H9 (cell line): ENCODE results near the gene VSIR. TPM values are rescaled to one million over a fixed set of nuclear protein-coding genes. Genes with fewer than 3 reads are reported as not detected.

Source experiments
- DNase-seq: peaks from one replicate; pipeline ENCODE4 v3.0.0-alpha.2; 2017
- H2AFZ ChIP-seq: one replicate; pipeline ENCODE4 v1.6.1; 2013; ENCODE audit warnings: mild to moderate bottlenecking, low read length, control low read depth, moderate library complexity
- H2AK5ac ChIP-seq: 2 replicates; pipeline ENCODE4 v1.6.1; 2013; ENCODE audit warnings: low read length, control low read depth, mixed read lengths; ENCODE audit not compliant: insufficient read length
- H2BK120ac ChIP-seq: one replicate; pipeline ENCODE4 v1.6.1; 2013; ENCODE audit warnings: low read depth, mild to moderate bottlenecking, low read length, control low read depth, inconsistent platforms; ENCODE audit not compliant: poor library complexity, severe bottlenecking
- H2BK12ac ChIP-seq: 2 replicates; pipeline ENCODE4 v1.6.1; 2013; ENCODE audit warnings: low read length, control low read depth, mixed read lengths, low read depth; ENCODE audit not compliant: insufficient read length
- H2BK15ac ChIP-seq: 2 replicates; pipeline ENCODE4 v1.6.1; 2013; ENCODE audit warnings: low read depth, low read length, control low read depth
- H2BK20ac ChIP-seq: one replicate; pipeline ENCODE4 v1.6.1; 2013; ENCODE audit warnings: low read depth, mild to moderate bottlenecking, low read length, control low read depth, inconsistent platforms; ENCODE audit not compliant: poor library complexity, severe bottlenecking
- H2BK5ac ChIP-seq: 2 replicates; pipeline ENCODE4 v1.6.1; 2013; ENCODE audit warnings: low read length, control low read depth, mixed read lengths; ENCODE audit not compliant: insufficient read length
- H3K14ac ChIP-seq: 2 replicates; pipeline ENCODE4 v1.6.1; 2013; ENCODE audit warnings: low read length, control low read depth; ENCODE audit not compliant: insufficient read depth
- H3K18ac ChIP-seq: 2 replicates; pipeline ENCODE4 v1.6.1; 2013; ENCODE audit warnings: low read depth, mild to moderate bottlenecking, mixed read lengths, low read length, control low read depth; ENCODE audit not compliant: insufficient read length
- H3K23ac ChIP-seq: 2 replicates; pipeline ENCODE4 v1.6.1; 2013; ENCODE audit warnings: low read length, control low read depth, mixed read lengths, low read depth; ENCODE audit not compliant: insufficient read length
- H3K23me2 ChIP-seq: 2 replicates; pipeline ENCODE4 v1.6.1; 2013; ENCODE audit warnings: low read depth, mild to moderate bottlenecking, mixed read lengths, low read length, control low read depth; ENCODE audit not compliant: insufficient read length, poor library complexity, severe bottlenecking
- H3K27ac ChIP-seq: 2 replicates; pipeline ENCODE4 v1.5.1; 2013; ENCODE audit warnings: low read length, control low read depth, mixed read lengths, low read depth; ENCODE audit not compliant: insufficient read length
- H3K27me3 ChIP-seq: 2 replicates; pipeline ENCODE4 v1.6.1; 2013; ENCODE audit warnings: low read length, control low read depth, inconsistent platforms; ENCODE audit not compliant: insufficient read depth
- H3K4ac ChIP-seq: 2 replicates; pipeline ENCODE4 v1.6.1; 2013; ENCODE audit warnings: low read depth, mild to moderate bottlenecking, control low read depth, inconsistent platforms, low read length, moderate library complexity
- H3K4me1 ChIP-seq: 2 replicates; pipeline ENCODE4 v1.6.1; 2013; ENCODE audit warnings: low read length, control low read depth, inconsistent platforms; ENCODE audit not compliant: insufficient read depth
- H3K4me2 ChIP-seq: 2 replicates; pipeline ENCODE4 v1.6.1; 2013; ENCODE audit warnings: low read length, control low read depth, mixed read lengths; ENCODE audit not compliant: insufficient read length, insufficient read depth
- H3K56ac ChIP-seq: 2 replicates; pipeline ENCODE4 v1.6.1; 2013; ENCODE audit warnings: low read depth, mild to moderate bottlenecking, mixed read lengths, low read length, control low read depth; ENCODE audit not compliant: insufficient read length
- H3K79me1 ChIP-seq: 2 replicates; pipeline ENCODE4 v1.6.1; 2013; ENCODE audit warnings: low read depth, mild to moderate bottlenecking, moderate library complexity, low read length, control low read depth, inconsistent platforms; ENCODE audit not compliant: insufficient read depth, poor library complexity, severe bottlenecking
- H3K79me2 ChIP-seq: 2 replicates; pipeline ENCODE4 v1.6.1; 2013; ENCODE audit warnings: low read length, control low read depth, inconsistent platforms; ENCODE audit not compliant: insufficient read depth
- H3K9ac ChIP-seq: 2 replicates; pipeline ENCODE4 v1.6.1; 2013; ENCODE audit warnings: low read length, control low read depth, mixed read lengths; ENCODE audit not compliant: insufficient read length; ENCODE audit errors: extremely low read depth
- H3K9me3 ChIP-seq: one replicate; pipeline ENCODE4 v1.6.1; 2013; ENCODE audit warnings: low read depth, low read length, inconsistent platforms; ENCODE audit not compliant: control insufficient read depth
- H3T11ph ChIP-seq: one replicate; pipeline ENCODE4 v1.6.1; 2013; ENCODE audit warnings: mild to moderate bottlenecking, low read length, control low read depth, inconsistent platforms
- H4K20me1 ChIP-seq: one replicate; pipeline ENCODE4 v1.6.1; 2013; ENCODE audit not compliant: control insufficient read depth, insufficient read length, insufficient read depth
- H4K5ac ChIP-seq: 2 replicates; pipeline ENCODE4 v1.6.1; 2013; ENCODE audit warnings: low read depth, mild to moderate bottlenecking, mixed read lengths, low read length, control low read depth; ENCODE audit not compliant: insufficient read length
- H4K8ac ChIP-seq: replicated peaks from 2 replicates; pipeline ENCODE4 v1.6.1; 2013; ENCODE audit warnings: low read length, control low read depth, mixed read lengths, low read depth; ENCODE audit not compliant: insufficient read length
- H4K91ac ChIP-seq: 2 replicates; pipeline ENCODE4 v1.6.1; 2013; ENCODE audit warnings: low read depth, mild to moderate bottlenecking, moderate library complexity, mixed read lengths, low read length, control low read depth; ENCODE audit not compliant: insufficient read length
- H3K27ac Mint-ChIP-seq, 3 experiments: 2 replicates in 2 of 3; 3 replicates in 1 of 3; pipeline ENCODE4 v1.8.0; 2020 to 2021; ENCODE audit warnings: mixed read lengths in 3 of 3, mild to moderate bottlenecking in 1 of 3, moderate library complexity in 1 of 3
- H3K27me3 Mint-ChIP-seq: 2 replicates; pipeline ENCODE4 v1.8.0; 2021; ENCODE audit warnings: low read depth, mild to moderate bottlenecking, moderate library complexity, mixed read lengths
- H3K36me3 Mint-ChIP-seq, 3 experiments: 2 replicates in 2 of 3; 3 replicates in 1 of 3; pipeline ENCODE4 v1.8.0; 2020 to 2021; ENCODE audit warnings: low read depth in 3 of 3, mixed read lengths in 3 of 3; ENCODE audit not compliant: insufficient read depth in 1 of 3
- H3K4me1 Mint-ChIP-seq, 2 experiments: 2 replicates each; pipeline ENCODE4 v1.8.0; 2020; ENCODE audit warnings: mixed read lengths in 2 of 2
- H3K4me3 Mint-ChIP-seq, 2 experiments: 2 replicates in 1 of 2; 3 replicates in 1 of 2; pipeline ENCODE4 v1.8.0; 2020 to 2021; ENCODE audit warnings: mild to moderate bottlenecking in 2 of 2, mixed read lengths in 2 of 2, moderate library complexity in 1 of 2
- H3K9me3 Mint-ChIP-seq, 2 experiments: 2 replicates in 1 of 2; 3 replicates in 1 of 2; pipeline ENCODE4 v1.8.0; 2020; ENCODE audit warnings: mild to moderate bottlenecking in 2 of 2, mixed read lengths in 2 of 2, moderate library complexity in 1 of 2
- CTCF ChIP-seq: fragments of 200-600 bp; sonication (generic); conservative IDR thresholded peaks from 3 replicates; pipeline ENCODE4 v1.8.0; 2021; ENCODE audit warnings: antibody characterized with exemption, mild to moderate bottlenecking
- WGBS: extraction: QIAGEN DNeasy Blood & Tissue Kit; methylation state at CpG from one replicate; pipeline ENCODE4 v1.1.7; 2013; ENCODE audit warnings: missing lambda C conversion rate, low lambda C conversion rate, mixed read lengths; ENCODE audit not compliant: insufficient read length; ENCODE audit errors: extremely low coverage; 5-methylcytosine and 5-hydroxymethylcytosine counted together
- total RNA-seq: library from RNA; stranded (reverse); gene quantifications from 2 replicates; pipeline ENCODE4 v1.2.1, GENCODE V29; 2021

VSIR gene
- total RNA-seq, 1 experiment from 2014 or later: 0.11 TPM

- no peak overlapping the region for H3K23ac ChIP-seq
- no peak overlapping the region for H4K8ac ChIP-seq
- H4K5ac ChIP-seq: no peak overlapping the region
- no peak overlapping the region for H4K91ac ChIP-seq
- H2BK20ac ChIP-seq: no peak overlapping the region
- no peaks in the 10 kb centered on the region for H3K79me2 ChIP-seq
- H2AFZ ChIP-seq: no peak overlapping the region
- H2BK15ac ChIP-seq: no peak overlapping the region
- H3K4me2 ChIP-seq: no peak overlapping the region
- H3K27ac ChIP-seq: no peak overlapping the region
- no peaks in the 10 kb centered on the region for H4K20me1 ChIP-seq
- peaks cover 25 to 55% (median 52%) of the 10 kb centered on the region in 3 experiments; a peak in 6 of 7 replicates for H3K36me3 Mint-ChIP-seq
- peak; percentile 62 for DNase-seq
- H3K4me1 ChIP-seq: no peaks in the 10 kb centered on the region
- H3K27me3 ChIP-seq: no peaks in the 10 kb centered on the region
- no peak overlapping the region for H3K9ac ChIP-seq
- no peak overlapping the region for H3T11ph ChIP-seq
- H3K27me3 Mint-ChIP-seq: no peaks in the 10 kb centered on the region
- no peak overlapping the region for H3K18ac ChIP-seq
- no peak overlapping the region; a peak in 1 of 7 replicates for H3K27ac Mint-ChIP-seq
- no peaks in the 10 kb centered on the region for H3K9me3 Mint-ChIP-seq
- no peaks in the 10 kb centered on the region for H3K79me1 ChIP-seq
- H3K23me2 ChIP-seq: no peaks in the 10 kb centered on the region
- no peak overlapping the region for H2BK120ac ChIP-seq
- no peak overlapping the region for H3K56ac ChIP-seq
- no peak overlapping the region for H2BK5ac ChIP-seq
- peaks cover 0 to 2% of the 10 kb centered on the region in 2 experiments; a peak in 1 of 4 replicates for H3K4me1 Mint-ChIP-seq
- WGBS: no CpG with 5 or more reads among the region's 26 CpGs
- no peaks in the 10 kb centered on the region for H3K9me3 ChIP-seq
- no peak overlapping the region for H3K4me3 Mint-ChIP-seq
- H2AK5ac ChIP-seq: no peak overlapping the region
- TF ChIP-seq CTCF: peak; percentile 50
- H3K14ac ChIP-seq: no peak overlapping the region
- H3K4ac ChIP-seq: no peak overlapping the region
- H2BK12ac ChIP-seq: no peak overlapping the region
These were observed 41.6 kb upstream of the VSIR start for GRCh38 chr10:71814922-71815411.
